Activated CD4-positive, alpha-beta T cell treated with anti-CD3 and anti-CD28 coated beads, Interleukin-2, amount 50 U/mL, for 16 hours (primary cell): ENCODE results near the gene ZNF836.
A peak's percentile ranks its signal among the peaks of the same experiment; 100 is the strongest.

Source experiments
- DNase-seq: peaks from one replicate; pipeline ENCODE4 v3.0.0-alpha.2; 2020

Gene ZNF836

GRCh38 chr19:52187407-52187806 is 16.0 kb upstream of the ZNF836 start:
- no peak for DNase-seq

GRCh38 chr19:52176574-52176973 is 5.2 kb upstream of the ZNF836 start:
- DNase-seq: no peak

DNA sequence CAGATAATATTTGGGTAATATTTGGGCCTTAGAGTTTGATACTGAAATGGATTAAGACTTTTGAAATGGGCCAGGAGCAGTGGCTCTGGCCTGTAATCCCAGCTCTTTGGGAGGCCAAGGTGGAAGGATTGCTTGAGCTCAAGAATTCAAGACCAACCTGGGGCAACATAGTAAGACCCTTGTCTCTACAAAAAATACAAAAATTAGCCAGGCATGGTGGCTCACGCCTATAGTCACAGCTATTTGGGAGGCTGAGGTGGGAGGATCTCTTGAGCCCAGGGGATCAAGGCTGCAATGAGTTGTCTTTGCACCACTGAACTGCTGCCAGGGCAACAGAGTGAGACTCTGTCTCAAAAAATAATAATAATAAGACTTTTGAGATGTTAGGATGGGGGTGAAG is 926 bp upstream of the ZNF836 start:
- DNase-seq: no peak

GRCh38 chr19:52170863-52171320 is 529 bp downstream of the ZNF836 start:
- no peak for DNase-seq

GRCh38 chr19:52170304-52170703 is 1.1 kb downstream of the ZNF836 start:
- no peak for DNase-seq

- DNase-seq: no peak
Observed at GRCh38 chr19:52155596-52156359, 15.6 kb downstream of the ZNF836 start.

GRCh38 chr19:52148256-52148655 is 23.2 kb downstream of the ZNF836 start:
- no peak for DNase-seq

DNA sequence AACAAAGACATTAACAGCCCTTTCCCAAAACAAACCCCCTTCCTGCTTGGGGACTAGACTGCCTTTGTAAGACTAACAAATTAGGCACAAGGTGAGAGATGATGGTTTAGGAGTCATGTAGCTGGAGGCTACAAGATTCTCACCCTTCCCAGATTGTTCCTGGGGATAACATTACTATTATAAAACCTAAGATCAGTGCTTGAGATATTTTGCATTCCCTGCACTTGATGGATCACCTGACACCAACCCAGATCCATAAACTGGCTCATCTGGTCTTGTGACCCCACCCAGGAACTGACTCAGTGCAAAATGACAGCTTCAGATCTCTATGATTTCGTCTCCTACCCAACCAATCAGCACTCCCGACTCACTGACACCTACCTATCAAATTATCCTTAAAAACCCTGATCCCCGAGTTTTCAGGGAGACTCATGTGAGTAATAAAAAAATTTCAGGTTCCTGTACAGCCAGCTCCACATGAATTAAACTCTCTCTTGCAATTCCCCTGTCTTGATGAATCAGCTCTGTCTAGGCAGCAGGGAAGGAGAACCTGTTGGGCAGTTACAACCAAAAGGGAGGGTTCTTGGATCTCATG is 29.3 kb downstream of the ZNF836 start:
- DNase-seq: no peak

GRCh38 chr19:52141203-52141602 is 30.2 kb downstream of the ZNF836 start:
- no peak for DNase-seq

DNA sequence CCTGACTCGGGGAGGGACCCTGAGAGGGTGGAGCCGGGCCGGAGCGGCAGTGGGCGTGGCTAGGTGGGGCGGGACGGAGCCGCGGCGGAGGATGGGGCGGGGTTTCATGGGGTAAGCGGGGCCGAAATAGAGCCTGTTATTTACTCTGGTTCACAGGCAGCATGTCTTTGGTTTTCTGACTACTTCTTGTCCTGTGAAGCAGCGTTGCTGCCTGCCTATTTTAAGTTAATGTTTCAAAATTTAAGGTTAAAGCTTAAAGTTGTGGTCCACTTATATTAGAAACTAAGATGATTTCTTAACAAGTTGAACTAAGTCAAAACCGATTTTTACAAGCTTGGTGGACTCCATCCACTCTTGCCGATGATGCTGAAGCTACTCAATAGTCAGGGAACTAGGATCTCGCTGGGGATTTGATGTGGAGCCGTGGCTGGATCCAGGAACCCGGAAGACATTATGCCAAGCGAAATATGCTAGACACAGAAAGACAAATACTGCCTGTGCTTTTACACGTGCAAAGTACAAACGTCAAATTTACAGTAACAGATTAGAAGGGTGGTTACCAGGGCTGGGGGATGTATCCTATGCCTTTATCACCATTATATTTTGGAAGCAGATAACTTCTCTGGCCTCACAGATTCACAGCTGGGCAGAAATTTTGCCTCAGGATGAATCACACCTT is 31.2 kb downstream of the ZNF836 start:
- DNase-seq: no peak

- peak; percentile 94 for DNase-seq
Observed at GRCh38 chr19:52139252-52140031, 32.0 kb downstream of the ZNF836 start, which contains the start of gene ZNF616. ZNF616 (minus strand) TSS chr19:52139938; CDS start chr19:52130512, 9,426 bp downstream.

- no peak for DNase-seq
Observed at GRCh38 chr19:52138983-52139251, 32.5 kb downstream of the ZNF836 start.

DNA sequence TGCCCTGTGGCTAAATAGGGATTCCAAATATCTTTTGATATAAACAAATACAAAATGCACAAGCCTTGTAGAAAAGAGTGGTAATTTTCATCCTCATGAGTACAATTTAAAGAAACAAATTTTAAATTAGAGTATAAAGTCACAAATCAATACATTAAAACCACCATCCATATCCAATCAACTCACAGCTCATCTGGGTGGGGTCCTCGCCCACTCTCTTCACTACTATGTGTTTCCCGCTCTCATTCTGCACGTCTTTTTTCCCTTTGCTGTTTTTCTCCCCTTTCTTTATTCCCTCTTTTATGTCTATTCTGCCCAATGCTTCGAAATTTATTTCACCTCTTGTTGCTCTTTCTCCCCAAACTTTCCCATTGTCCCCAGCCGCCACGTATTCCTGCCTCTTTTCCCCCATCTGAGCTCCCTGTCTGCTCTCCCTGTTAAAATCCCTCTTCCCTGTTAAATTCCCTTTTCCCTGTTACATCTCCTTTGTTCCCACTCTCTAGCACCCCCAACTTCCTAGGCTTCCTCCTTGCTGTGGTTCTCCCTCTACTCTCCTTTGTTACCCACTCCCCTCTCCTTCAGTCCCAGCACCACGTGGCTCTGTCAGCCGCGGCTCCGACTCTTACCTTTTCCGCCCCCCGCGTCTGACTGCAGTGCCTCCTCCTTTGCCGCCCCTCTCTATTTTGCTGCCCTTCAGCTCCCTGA is 33.0 kb downstream of the ZNF836 start:
- peak; percentile 8 for DNase-seq

GRCh38 chr19:52120286-52120685 is 51.1 kb downstream of the ZNF836 start:
- no peak for DNase-seq

- DNase-seq: no peak
Observed at GRCh38 chr19:52115526-52116053, 55.8 kb downstream of the ZNF836 start.

GRCh38 chr19:52114691-52115090 is 56.7 kb downstream of the ZNF836 start:
- no peak for DNase-seq

DNA sequence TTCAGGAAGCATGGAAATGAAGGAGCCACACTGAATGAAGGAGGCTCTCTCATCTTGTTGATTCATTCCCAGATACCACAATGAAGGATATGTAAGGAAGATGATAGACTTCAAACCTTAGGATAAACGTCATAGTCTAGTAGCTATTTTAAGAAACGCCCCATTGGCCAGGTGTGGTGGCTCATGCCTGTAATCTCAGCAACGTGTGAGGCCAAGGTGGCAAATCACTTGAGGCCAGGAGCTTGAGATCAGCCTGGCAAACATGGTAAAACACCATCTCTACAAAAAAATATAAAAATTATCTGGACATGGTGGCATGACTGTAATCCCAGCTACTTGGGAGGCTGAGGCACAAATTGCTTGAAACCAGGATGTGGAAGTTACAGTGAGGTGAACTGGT is 58.8 kb downstream of the ZNF836 start:
- no peak for DNase-seq

GRCh38 chr19:52110780-52111179 is 60.6 kb downstream of the ZNF836 start:
- no peak for DNase-seq
